Activated CD4-positive, alpha-beta T cell treated with anti-CD3 and anti-CD28 coated beads for 36 hours (primary cell): ENCODE data around the gene IL1R2. TPM values are rescaled to one million over a fixed set of nuclear protein-coding genes. Genes with fewer than 3 reads are reported as not detected.
A peak's percentile ranks its signal among the peaks of the same experiment; 100 is the strongest.
"Not testable (repeated sequence)": the region's sequence is repeated elsewhere in the genome, so short reads cannot be mapped to it uniquely, and the experiment has no call there.

Source experiments
- ATAC-seq: fragments of 200-7000 bp; cut with Tn5 transposase; one replicate; pipeline ENCODE4 v1.10.0; 2021; ENCODE audit warnings: mild to moderate bottlenecking, moderate library complexity
- CTCF ChIA-PET: fragments of 350-600 bp; sonication (Branson Sonifier 250); formaldehyde crosslinking; loops from one replicate; lab custom pipeline; 2021; ENCODE audit warnings: antibody characterized with exemption; lab: Charles Lee
- POLR2A ChIA-PET: fragments of 350-600 bp; sonication (Branson Sonifier 250); formaldehyde crosslinking; loops from one replicate; lab custom pipeline; 2021; ENCODE audit warnings: antibody characterized with exemption, inconsistent platforms; lab: Charles Lee
- DNase-seq: peaks from one replicate; pipeline ENCODE4 v3.0.0-alpha.2; 2020
- H3K27ac Mint-ChIP-seq: one replicate; pipeline ENCODE4 v1.8.0; 2021; ENCODE audit warnings: mixed read lengths
- H3K27me3 Mint-ChIP-seq: one replicate; pipeline ENCODE4 v1.8.0; 2021; ENCODE audit warnings: mixed read lengths
- H3K36me3 Mint-ChIP-seq: one replicate; pipeline ENCODE4 v1.8.0; 2021; ENCODE audit warnings: low read depth, mixed read lengths
- H3K4me1 Mint-ChIP-seq: one replicate; pipeline ENCODE4 v1.8.0; 2021; ENCODE audit warnings: mixed read lengths
- H3K4me3 Mint-ChIP-seq: one replicate; pipeline ENCODE4 v1.8.0; 2021; ENCODE audit warnings: mild to moderate bottlenecking, moderate library complexity, mixed read lengths
- H3K9me3 Mint-ChIP-seq: one replicate; pipeline ENCODE4 v1.8.0; 2021; ENCODE audit warnings: low read depth, mixed read lengths
- intact Hi-C, 2 experiments: fragments of 100-400 bp; cut with DNase I in 1 of 2; cut with micrococcal nuclease in 1 of 2; formaldehyde crosslinking; loops; one replicate each; pipeline versions ENCODE4 v1.14.2 to v1.15.1; 2022 to 2024; cut with DNase I, micrococcal nuclease
- total RNA-seq, 2 experiments: library from RNA; stranded (reverse); gene quantifications; one replicate each; pipeline ENCODE4 v1.2.3, GENCODE V29; 2021

The IL1R2 gene
- total RNA-seq, 2 experiments from 2014 or later: 21.4 to 25.4 TPM

DNA sequence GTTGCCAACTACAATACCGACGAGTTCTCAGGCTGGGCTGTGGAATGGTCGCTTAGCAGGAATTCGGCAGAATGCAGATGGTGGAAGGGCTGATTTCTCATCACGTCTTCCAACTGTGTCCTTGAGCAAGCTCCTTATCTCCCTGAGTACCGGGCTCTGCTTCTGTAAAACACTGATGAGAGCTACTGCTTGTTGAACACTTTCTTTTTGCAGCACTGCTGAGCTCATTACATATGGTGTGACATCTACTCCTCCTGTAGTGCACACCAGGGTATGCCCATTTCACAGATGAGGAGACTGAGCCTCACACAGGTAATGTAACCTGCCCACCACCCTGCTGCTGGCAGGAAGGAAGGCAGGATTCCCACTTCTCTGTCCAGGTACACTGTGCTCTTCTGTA is 8.3 kb downstream of the IL1R2 start:
- ATAC-seq (no peak), DNase-seq (no peak)
- peak overlapping the region; percentile 98 for H3K27ac Mint-ChIP-seq
- no peaks in the 10 kb centered on the region for H3K9me3 Mint-ChIP-seq
- H3K27me3 Mint-ChIP-seq: peaks cover 3% of the 10 kb centered on the region
- intact Hi-C loops: loop anchor here (2.0 to 5.0 kb wide), 7 partner anchors 15 to 727 kb away; no protein-coding TSS in a partner anchor
- CTCF ChIA-PET: interaction anchor here (0.5 to 3.9 kb wide), 14 partner anchors 8 to 359 kb away, joined by 3 to 34 read pairs (median 3); no protein-coding TSS in a partner anchor
- H3K36me3 Mint-ChIP-seq: no peaks in the 10 kb centered on the region
- H3K4me3 Mint-ChIP-seq: peak overlapping the region; percentile 56
- POLR2A ChIA-PET: interaction anchor here (0.6 to 4.1 kb wide), 11 partner anchors 8 to 368 kb away, joined by 3 to 25 read pairs (median 4); no protein-coding TSS in a partner anchor
- H3K4me1 Mint-ChIP-seq: peaks cover 40% of the 10 kb centered on the region

DNA sequence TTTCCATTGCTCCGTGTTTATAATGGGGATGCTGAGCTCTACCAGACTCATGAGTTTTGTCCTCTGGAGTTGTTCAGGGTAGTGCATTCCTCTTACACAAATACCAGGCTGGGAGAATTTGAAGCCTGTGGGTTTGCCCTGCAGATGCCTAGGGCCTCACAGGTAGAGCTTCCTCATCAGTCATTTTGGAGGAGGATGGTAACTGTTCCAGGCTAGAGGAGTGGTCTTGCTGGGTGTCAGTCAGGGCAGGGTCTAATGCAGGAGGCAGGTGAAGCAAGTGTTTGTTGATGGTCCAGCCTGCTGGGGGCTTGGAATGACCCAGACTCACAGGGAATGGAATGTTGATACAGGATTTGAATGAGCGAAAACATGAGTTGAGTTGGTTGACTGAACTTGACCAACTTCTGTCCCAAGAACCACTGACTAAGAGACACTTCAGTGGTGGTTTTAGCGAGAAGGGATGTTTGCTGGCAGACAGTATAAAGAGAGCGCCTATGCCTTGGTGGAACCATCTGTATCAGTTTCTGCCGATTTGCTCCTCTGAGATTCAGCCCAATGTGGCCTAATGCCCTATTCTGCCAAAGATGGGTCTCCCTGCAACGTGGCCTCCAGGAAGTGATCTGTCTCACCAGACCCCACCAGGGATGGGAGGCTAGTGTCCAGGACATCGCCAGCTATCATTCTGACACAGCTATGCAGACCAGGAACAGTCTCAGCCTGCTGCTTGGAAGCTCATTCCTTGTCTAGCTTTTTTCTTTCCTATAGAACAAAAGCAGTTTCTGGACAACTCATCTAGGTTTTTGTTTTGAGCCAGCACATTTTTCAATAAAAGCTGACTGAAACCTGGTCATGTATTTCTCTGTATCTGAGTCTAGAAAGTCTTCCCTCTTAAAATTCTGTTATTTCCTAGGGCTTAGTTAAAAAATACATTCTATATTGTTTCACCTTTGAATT is 9.3 kb downstream of the IL1R2 start:
- intact Hi-C loops: loop anchor here (1.0 to 5.0 kb wide), 15 partner anchors 14 to 728 kb away; no protein-coding TSS in a partner anchor
- Mint-ChIP-seq H3K4me3 (peak overlapping the region; percentile 56), H3K9me3 (no peaks in the 10 kb centered on the region), H3K36me3 (no peaks in the 10 kb centered on the region), H3K27me3 (peaks cover 3% of the 10 kb centered on the region), H3K27ac (peak overlapping the region; percentile 98), H3K4me1 (peaks cover 40% of the 10 kb centered on the region)
- DNase-seq: peak; percentile 58
- CTCF ChIA-PET: interaction anchor here (0.7 to 3.9 kb wide), 21 partner anchors 9 to 431 kb away, joined by 3 to 34 read pairs (median 3); no protein-coding TSS in a partner anchor
- POLR2A ChIA-PET: interaction anchor here (0.8 to 4.1 kb wide), 6 partner anchors 12 to 367 kb away, joined by 3 to 25 read pairs (median 4); no protein-coding TSS in a partner anchor
- ATAC-seq: peak; percentile 28

DNA sequence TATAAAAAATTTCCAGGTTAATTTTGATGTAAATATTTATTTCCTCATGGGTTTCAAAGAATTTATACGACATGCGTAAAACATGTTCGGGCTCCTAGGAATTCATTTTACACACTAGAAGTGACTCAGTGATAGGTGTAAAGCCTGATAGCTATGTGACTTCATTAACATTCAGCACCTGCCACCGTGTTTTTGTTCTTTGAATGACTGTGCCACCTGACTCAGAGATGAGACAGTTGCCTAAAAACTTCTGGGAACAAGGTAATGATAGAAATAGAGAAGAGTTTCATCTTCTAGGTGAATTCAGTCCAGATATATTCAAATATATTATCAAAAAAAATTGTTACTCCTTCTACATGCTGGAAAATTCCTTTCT is 10.0 kb downstream of the IL1R2 start:
- peaks cover 2% of the 10 kb centered on the region for H3K36me3 Mint-ChIP-seq
- ATAC-seq (peak; percentile 47), DNase-seq (peak; percentile 75)
- CTCF ChIA-PET: interaction anchor here (0.7 to 3.9 kb wide), 17 partner anchors 10 to 432 kb away, joined by 3 to 34 read pairs (median 3); no protein-coding TSS in a partner anchor
- intact Hi-C loops: loop anchor here (1.0 to 5.0 kb wide), 15 partner anchors 13 to 729 kb away; no protein-coding TSS in a partner anchor
- H3K9me3 Mint-ChIP-seq: no peaks in the 10 kb centered on the region
- H3K4me1 Mint-ChIP-seq: peaks cover 40% of the 10 kb centered on the region
- H3K4me3 Mint-ChIP-seq: peak overlapping the region; percentile 56
- peaks cover 3% of the 10 kb centered on the region for H3K27me3 Mint-ChIP-seq
- H3K27ac Mint-ChIP-seq: peak overlapping the region; percentile 98
- POLR2A ChIA-PET: interaction anchor here (0.5 to 4.1 kb wide), 6 partner anchors 12 to 366 kb away, joined by 3 to 25 read pairs (median 4); no protein-coding TSS in a partner anchor

DNA sequence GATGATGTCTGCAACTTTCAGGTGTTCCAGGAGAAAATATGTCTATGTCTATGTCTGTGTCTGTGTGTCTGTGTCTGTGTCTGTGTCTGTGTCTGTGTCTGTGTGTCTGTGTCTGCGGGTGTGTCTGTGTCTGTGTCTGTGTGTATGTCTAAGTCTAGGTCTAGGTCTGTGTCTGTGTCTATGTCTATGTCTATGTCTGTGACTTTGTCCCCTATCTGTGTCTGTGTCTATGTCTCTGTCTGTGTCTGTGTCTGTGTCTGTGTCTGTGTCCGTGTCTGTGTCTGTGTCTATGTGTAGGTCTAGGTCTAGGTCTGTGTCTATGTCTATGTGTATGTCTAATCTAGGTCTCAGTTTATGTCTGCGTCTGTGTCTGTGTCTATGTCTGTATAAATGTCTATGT is 10.5 kb downstream of the IL1R2 start:
- Mint-ChIP-seq H3K36me3 (peaks cover 2% of the 10 kb centered on the region), H3K27ac (no peak overlapping the region), H3K9me3 (no peaks in the 10 kb centered on the region), H3K4me1 (peaks cover 40% of the 10 kb centered on the region), H3K27me3 (peaks cover 3% of the 10 kb centered on the region), H3K4me3 (no peak overlapping the region)
- DNase-seq (no peak), ATAC-seq (no peak)
- ChIA-PET CTCF (interaction anchor here (1.0 to 2.4 kb wide), 7 partner anchors 12 to 239 kb away, joined by 3 to 14 read pairs (median 3); no protein-coding TSS in a partner anchor), POLR2A (interaction anchor here (0.5 to 4.1 kb wide), 3 partner anchors 11 to 238 kb away, joined by 3 to 25 read pairs (median 8); no protein-coding TSS in a partner anchor)
- intact Hi-C loops: loop anchor here in 1 of 2 experiments (5.0 kb wide), 4 partner anchors 100 to 440 kb away; no protein-coding TSS in a partner anchor

DNA sequence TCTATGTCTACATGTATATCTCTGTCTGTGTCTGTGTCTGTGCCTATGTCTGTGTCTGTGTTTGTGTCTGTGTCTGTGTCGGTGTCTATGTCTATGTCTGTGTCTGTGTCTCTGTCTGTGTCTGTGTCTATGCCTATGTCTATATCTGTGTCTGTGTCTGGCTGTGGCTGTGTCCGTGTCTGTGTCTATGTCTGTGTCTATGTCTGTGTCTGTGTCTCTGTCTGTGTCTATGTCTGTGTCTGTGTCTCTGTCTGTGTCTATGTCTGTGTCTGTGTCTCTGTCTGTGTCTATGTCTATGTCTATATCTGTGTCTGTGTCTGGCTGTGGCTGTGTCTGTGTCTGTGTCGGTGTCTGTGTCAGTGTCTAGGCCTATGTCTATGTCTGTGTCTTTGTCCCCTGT is 11.1 kb downstream of the IL1R2 start:
- DNase-seq, H3K27me3 Mint-ChIP-seq, H3K9me3 Mint-ChIP-seq, H3K27ac Mint-ChIP-seq, CTCF ChIA-PET, H3K36me3 Mint-ChIP-seq, POLR2A ChIA-PET, ATAC-seq, H3K4me3 Mint-ChIP-seq: not testable (repeated sequence)
- intact Hi-C loops: loop anchor here in 1 of 2 experiments (5.0 kb wide), 4 partner anchors 99 to 439 kb away; no protein-coding TSS in a partner anchor
- H3K4me1 Mint-ChIP-seq: peaks cover 35% of the 10 kb centered on the region

DNA sequence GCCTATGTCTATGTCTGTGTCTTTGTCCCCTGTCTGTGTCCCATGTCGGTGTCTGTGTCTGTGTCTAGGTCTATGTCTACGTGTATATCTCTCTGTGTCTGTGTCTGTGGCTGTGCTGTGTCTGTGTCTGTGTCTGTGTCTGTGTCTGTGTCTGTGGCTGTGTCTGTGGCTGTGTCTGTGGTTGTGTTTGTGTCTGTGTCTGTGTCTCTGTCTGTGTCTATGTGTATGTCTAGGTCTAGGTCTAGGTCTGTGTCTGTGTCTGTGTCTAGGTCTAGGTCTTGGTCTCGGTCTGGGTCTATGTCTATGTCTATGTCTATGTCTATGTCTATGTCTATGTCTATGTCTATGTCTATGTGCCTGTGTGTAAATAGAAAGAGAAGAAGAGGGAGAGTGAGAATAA is 11.9 kb downstream of the IL1R2 start:
- CTCF ChIA-PET: interaction anchor here (0.5 to 4.0 kb wide), 10 partner anchors 9 to 393 kb away, joined by 3 to 68 read pairs (median 6); no protein-coding TSS in a partner anchor
- no peak for ATAC-seq
- POLR2A ChIA-PET: no interaction called here
- H3K4me1 Mint-ChIP-seq: peaks cover 28% of the 10 kb centered on the region
- no peak overlapping the region for H3K27ac Mint-ChIP-seq
- H3K4me3 Mint-ChIP-seq: no peak overlapping the region
- H3K27me3 Mint-ChIP-seq: no peaks in the 10 kb centered on the region
- peaks cover 2% of the 10 kb centered on the region for H3K36me3 Mint-ChIP-seq
- DNase-seq: no peak
- intact Hi-C loops: loop anchor here (2.0 to 5.0 kb wide), 5 partner anchors 21 to 439 kb away; no protein-coding TSS in a partner anchor
- no peaks in the 10 kb centered on the region for H3K9me3 Mint-ChIP-seq

DNA sequence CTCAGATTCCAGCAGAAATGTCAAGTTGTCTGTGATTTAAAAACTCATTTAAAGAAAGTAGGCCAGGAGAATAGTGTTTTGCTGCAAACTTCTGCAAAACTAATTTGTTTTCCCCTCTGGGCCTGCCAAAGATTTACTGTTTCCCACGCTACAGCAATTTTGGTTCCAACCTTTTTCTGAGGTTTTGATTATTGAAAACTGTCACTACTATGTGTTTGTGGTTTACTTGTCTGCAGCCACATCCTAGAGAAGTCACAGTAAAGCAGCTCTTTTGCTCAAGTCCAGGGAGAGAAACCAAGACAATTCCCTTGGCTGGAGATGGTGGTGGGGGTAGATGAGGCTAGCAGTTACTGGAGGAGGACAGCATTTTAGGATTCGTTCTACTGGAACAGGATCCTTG is 12.8 kb downstream of the IL1R2 start:
- ChIA-PET POLR2A (interaction anchor here (1.0 kb wide), 1 partner anchor 9 kb away, joined by 4 read pairs; no protein-coding TSS in a partner anchor), CTCF (interaction anchor here (0.6 to 4.0 kb wide), 17 partner anchors 9 to 660 kb away, joined by 3 to 68 read pairs (median 4); no protein-coding TSS in a partner anchor)
- Mint-ChIP-seq H3K4me1 (peaks cover 20% of the 10 kb centered on the region), H3K27ac (no peak overlapping the region), H3K9me3 (no peaks in the 10 kb centered on the region), H3K27me3 (no peaks in the 10 kb centered on the region), H3K36me3 (peaks cover 2% of the 10 kb centered on the region), H3K4me3 (no peak overlapping the region)
- DNase-seq (no peak), ATAC-seq (no peak)
- intact Hi-C loops: loop anchor here (2.0 to 5.0 kb wide), 5 partner anchors 20 to 438 kb away; no protein-coding TSS in a partner anchor

DNA sequence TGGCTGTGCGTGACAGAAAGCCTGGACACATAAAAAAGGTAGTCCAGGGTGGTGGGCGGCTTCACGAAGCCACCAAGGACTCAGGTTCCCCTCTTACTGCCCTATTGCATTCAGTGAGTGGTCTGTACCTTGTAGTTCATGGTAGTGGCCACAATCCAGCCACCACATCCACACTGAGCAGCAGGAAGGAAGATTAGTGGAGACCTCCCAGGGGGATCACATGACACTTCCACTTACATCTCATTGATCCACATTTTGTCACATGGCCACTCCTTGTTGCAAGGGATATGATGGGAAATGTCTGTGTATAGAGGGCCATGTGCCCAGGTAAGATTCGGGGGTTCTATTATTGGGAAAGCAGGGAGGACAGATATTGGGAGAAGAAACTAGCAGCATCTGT is 13.7 kb downstream of the IL1R2 start:
- no peaks in the 10 kb centered on the region for H3K9me3 Mint-ChIP-seq
- no peak overlapping the region for H3K27ac Mint-ChIP-seq
- no peak overlapping the region for H3K4me3 Mint-ChIP-seq
- ATAC-seq (no peak), DNase-seq (no peak)
- no peaks in the 10 kb centered on the region for H3K27me3 Mint-ChIP-seq
- H3K36me3 Mint-ChIP-seq: peaks cover 5% of the 10 kb centered on the region
- H3K4me1 Mint-ChIP-seq: peaks cover 17% of the 10 kb centered on the region
- intact Hi-C loops: loop anchor here in 1 of 2 experiments (2.0 kb wide), 1 partner anchor 19 kb away; no protein-coding TSS in a partner anchor
- POLR2A ChIA-PET: no interaction called here
- CTCF ChIA-PET: interaction anchor here (0.7 to 4.0 kb wide), 38 partner anchors 8 to 447 kb away, joined by 3 to 68 read pairs (median 4); partner anchors contain the start of gene IL1R1

DNA sequence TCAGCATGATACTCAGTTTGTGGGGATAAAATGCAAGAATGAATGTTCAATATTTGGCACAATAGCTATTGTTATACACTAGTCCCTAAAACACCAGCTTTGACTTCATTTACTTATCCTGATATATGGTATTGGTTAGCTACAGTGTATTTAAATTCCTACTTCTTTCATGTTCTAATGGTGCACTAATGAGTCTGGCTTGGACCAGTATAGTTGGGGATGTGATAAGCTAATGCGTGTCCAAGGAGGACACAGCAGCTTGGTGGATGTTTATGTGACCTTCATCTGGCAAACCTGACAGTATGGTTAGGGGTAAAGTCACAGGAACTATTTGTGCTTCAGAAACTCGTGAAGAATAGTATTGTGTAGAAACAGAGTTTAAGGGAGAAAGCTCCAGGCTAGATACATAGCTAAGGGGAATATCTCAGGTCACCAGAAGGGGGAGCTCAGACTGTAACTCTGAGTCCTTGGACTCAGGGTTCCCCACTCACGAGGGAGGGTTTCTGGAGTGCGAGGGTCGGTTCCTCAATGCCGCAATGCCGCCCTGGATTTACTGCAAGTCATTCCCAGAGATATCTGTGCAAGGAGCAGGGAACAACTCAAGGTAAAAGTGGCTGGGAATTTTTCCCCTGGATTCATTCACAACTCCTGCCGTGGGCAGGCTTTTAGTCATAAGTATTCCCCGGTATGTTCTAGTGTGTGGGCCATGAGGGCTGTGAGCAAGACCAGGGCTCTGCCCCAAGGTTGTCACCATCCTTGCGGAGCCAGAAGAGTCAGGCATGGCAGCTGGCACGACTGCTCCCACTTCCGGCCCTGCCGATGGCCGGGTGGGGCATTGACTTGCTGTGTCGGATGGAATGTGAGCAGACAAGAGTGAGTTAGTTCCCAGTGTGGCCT is 14.5 kb downstream of the IL1R2 start:
- Mint-ChIP-seq H3K27ac (peak overlapping the region; percentile 77), H3K4me3 (peak overlapping the region; percentile 5), H3K27me3 (no peaks in the 10 kb centered on the region), H3K4me1 (peaks cover 16% of the 10 kb centered on the region), H3K36me3 (peaks cover 11% of the 10 kb centered on the region), H3K9me3 (no peaks in the 10 kb centered on the region)
- DNase-seq: peak; percentile 67
- ATAC-seq: peak; percentile 27
- intact Hi-C loops: loop anchor here (1.0 to 2.0 kb wide), 5 partner anchors 19 to 437 kb away; no protein-coding TSS in a partner anchor
- ChIA-PET POLR2A (interaction anchor here (1.2 kb wide), 1 partner anchor 56 kb away, joined by 4 read pairs; no protein-coding TSS in a partner anchor), CTCF (interaction anchor here (0.6 to 4.0 kb wide), 48 partner anchors 8 to 446 kb away, joined by 3 to 68 read pairs (median 4); partner anchors contain the start of gene IL1R1)
